ENCODE measurements around the gene SLIT1.

Gene SLIT1

DNA sequence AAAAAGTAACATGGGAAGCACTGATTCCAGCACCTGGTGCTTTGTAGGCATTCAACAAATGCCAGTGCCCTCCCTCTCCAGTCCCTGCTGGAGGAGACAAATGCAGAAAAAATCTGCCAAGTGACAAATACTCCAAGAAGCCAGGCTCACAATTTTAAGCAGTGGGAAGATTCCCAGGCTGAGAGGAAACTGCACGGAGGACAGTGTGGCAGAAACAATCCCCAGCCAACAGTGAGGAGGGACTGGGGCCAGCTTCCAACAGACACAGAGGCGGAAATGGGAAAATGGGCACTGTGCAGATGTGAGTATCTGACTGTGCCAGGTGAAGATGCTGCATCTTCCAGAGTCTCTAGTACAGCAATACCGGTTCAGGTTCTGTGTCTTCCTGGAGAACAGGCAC, 106.3 kb downstream of the SLIT1 start:
- no peak for DNase-seq (ENCODE audit: low read depth)

- DNase-seq (ENCODE audit: low read depth): no peak
These were observed 106.8 kb downstream of the SLIT1 start for GRCh38 chr10:97078938-97079445.

GRCh38 chr10:97078261-97078937, 107.4 kb downstream of the SLIT1 start:
- DNase-seq (ENCODE audit: low read depth): no peak

DNA sequence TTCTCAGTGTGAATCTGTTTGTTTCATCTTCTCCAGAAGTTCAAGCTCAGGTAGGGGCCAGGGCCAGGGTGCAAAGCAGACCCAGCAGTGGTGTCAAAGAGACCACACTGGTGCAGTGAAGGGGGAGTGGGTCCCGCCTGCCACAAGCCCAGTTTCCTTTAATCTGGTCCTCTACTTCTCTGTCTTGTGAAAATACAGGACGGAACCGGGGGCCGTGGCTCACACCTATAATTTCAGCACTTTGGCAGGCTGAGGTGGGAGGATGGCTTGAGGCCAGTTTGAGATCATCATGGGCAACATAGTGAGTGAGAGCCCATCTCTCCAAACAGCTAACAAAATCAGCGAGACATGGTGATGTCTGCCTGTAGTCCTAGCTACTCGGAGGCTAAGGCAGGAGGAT, 109.0 kb downstream of the SLIT1 start:
- no peak for DNase-seq (ENCODE audit: low read depth)

GRCh38 chr10:97075961-97076525, 109.7 kb downstream of the SLIT1 start:
- no peak for DNase-seq (ENCODE audit: low read depth)

DNA sequence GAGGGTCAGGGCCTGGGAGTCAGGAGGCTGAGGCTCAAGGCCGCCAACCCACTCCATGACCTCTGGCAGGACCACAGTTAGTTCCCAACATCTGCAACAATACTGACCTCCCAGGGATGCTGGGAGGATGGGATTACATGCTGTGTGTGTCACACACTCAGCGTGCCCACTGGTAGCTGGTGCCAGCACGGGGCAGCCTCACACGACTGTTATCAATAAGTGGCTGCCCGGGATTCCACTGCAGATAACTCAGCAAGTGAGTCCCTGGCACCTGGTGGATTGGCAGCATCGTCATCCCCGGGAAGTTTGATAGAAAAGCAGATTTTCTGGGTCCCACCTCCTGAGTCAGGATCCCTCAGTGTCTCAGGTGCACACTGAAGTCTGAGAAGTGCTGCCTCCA, 110.3 kb downstream of the SLIT1 start:
- DNase-seq (ENCODE audit: low read depth): no peak

GRCh38 chr10:97074256-97075145, 111.3 kb downstream of the SLIT1 start:
- no peak for DNase-seq (ENCODE audit: low read depth)

DNA sequence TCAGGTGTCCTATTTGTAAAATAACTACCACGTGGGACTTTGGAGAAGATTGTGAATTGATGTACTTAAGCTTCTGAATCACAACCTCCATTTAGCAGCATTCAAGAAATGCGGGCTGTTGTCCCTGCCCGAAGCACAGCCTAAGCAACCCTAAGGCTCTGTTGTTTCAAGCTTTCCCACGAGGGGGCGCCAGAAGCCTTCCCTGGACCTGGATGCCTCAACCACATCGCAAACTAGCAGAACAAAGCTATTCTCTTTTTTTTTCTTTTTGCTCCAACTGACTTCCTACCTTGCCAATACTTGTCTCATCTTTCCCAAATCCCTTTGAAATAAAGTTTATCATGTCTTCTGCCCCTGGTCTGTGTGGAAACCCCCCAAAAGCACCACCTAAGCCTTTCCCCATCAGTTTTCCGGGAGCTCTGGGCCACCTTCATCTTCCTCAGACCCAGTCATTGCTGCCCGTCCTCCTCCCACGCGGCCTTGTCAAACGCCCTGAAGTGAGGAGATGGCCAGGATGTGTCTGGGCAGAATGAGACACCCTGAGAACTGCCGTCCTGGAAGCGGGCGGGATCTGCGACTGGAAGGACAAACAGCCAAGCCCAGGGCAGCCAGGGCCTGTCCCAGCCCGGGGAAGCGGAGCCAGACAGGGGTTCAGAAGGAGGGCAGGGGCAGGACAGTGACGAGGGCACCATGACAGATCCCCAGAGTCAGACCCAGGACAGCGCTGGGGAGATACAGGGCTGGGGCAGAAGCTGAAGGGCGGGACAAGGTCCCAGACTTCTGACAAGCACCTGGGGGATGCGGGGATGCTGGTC, 112.7 kb downstream of the SLIT1 start:
- DNase-seq (ENCODE audit: low read depth): peak; percentile 57

GRCh38 chr10:97071496-97071895, 114.3 kb downstream of the SLIT1 start:
- DNase-seq (ENCODE audit: low read depth): no peak

DNA sequence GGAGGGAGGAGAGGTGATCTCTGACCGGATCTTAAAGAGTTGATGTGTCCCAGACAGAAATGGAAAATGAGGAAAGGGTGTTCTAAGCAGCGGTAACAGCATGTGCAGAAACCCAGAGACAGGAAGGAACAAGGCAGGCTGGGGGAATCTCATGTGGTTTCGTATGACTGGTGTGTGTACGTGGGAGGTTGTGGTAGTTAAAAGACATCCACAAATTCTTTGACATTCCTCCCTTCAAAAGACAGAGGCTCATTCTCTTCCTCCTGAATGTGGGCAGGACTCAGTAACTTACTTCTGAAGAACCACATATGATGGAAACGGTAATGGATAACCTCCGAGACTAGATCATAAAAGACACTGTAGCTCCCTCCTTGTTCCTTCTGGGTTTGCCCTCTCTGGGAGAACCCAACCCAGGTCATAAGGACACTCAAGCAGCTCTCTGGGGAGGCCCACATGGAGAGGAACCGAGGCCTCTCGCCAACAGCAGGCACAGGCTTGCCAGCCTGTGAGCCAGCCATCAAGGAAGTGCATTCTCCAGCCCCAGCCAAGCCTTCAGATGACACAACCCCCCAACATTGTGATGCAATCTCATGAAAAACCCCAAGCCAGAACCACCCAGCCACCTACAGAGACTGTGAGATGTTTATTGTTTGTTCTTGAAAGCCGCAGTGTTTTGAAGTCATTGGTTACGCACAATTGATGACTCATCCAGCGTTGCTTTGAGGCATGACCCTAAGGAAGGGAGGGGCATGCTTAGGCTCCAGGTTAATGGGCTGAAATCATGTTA, 116.0 kb downstream of the SLIT1 start:
- peak; percentile 20 for DNase-seq (ENCODE audit: low read depth)

DNA sequence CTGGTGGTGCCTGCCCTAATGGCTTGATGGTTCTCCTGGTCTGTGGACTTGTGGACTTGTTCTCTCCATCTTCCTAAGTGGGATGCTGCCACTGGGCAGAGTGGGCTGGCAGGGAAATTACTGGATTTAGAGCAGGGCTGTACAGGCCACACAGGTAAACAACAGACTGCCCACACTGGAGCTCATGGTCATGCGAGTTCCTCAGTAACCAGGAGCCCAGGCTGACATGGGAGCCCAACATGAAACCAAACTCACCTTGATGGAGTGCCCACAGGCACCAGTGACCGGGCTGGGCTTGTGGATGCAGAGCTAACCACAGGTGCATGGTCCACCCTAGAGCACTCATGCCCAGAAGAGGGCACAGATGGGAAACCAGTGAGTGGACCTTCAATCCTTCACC, 116.7 kb downstream of the SLIT1 start:
- DNase-seq (ENCODE audit: low read depth): no peak

- no peak for DNase-seq (ENCODE audit: low read depth)
These were observed 117.9 kb downstream of the SLIT1 start for GRCh38 chr10:97067716-97068391.

DNA sequence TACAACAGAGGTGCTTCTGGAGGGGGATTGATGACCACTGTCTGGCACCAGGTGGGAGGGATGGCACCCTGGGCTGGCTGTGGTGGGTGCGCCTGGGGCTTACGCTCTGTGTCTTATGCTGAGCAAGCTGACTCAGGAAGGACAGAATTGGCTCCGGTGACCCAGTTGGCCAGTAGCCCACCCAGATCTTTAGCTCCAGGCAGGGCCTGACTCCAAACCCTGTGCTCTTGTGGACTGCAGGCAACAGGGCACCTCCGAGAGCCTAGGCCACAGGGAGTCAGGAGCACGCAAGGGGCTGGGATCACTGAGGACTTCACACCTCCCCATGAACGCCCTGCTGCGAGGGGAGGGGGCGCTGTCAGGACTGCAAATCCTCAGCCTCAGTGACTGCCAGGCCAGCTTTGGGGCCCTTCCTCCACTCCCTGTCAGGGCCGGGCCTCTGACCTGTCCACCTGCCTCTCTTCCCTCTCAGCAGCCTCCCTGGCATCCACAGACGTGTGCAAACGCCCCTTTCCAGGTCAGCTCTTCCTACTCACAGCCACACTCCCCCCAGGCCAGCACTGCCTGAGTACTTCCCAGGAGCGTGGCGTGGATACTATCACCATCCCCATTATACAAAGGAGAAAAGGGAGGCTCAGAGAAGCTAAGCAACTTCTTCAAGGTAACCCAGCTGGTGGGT, 118.7 kb downstream of the SLIT1 start:
- DNase-seq (ENCODE audit: low read depth): no peak

DNA sequence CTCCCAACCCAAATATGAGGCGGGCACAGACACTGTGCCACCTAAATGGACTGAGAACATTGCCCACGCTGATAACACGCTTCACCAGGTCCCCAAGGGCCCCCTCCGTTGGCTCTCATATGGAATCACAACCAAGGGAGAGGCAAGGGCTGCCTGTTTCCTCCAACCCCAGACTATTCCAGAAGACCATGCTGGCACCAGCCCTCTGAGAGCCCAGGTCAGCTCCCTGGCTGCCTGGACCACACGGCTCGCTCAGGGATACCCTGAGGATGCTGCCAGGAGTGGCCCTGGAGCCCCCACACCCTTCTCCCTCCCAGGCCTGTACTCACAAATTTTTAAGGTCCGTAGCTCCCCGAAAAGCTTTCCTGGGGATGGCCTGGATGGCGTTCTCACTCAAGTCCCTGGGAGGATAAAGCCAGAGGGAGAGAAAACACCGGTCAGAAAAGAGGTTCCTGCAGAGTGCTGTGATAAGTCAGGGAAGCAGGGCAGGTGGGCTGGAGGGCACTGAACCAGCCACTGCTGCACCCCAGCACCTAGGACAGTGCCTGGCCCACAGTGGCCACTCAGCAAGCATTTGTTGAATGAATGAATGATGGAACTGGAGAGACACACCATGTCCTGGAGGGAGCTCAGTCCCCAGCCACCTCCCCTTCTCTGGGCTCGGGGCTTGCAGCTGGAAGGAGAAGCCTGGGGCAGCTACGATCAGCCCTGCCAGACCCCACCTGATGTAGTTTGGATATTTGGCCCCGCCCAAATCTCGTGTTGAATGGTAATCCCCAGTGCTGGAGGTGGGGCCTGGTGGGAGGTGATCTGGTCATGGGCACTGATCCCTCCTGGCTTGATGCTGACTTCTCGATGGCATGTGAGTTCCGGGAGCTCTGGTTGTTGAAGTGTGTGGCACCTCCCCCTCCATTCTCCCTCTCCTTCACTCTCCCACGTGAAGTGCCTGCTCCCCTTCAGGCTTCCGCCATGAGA, 119.8 kb downstream of the SLIT1 start:
- no peak for DNase-seq (ENCODE audit: low read depth)

DNA sequence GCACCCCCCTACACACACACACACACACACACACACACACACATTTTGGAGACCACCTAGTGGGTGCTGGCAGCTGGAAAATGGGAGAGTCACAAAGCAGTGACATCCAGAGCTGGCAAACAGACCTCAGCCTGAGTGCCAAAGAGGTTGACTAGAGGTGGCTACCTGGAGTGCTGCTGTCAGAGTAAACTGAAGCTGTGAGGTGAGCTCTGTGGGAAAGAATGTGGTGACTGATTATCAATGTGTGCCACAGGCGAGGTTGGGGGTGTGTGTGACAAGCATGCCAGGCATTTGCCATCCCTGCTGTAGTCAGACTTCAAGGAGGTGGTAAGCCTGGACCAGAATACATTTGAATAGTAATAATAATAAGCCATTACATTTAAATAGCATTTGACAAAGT, 120.6 kb downstream of the SLIT1 start:
- no peak for DNase-seq (ENCODE audit: low read depth)

DNA sequence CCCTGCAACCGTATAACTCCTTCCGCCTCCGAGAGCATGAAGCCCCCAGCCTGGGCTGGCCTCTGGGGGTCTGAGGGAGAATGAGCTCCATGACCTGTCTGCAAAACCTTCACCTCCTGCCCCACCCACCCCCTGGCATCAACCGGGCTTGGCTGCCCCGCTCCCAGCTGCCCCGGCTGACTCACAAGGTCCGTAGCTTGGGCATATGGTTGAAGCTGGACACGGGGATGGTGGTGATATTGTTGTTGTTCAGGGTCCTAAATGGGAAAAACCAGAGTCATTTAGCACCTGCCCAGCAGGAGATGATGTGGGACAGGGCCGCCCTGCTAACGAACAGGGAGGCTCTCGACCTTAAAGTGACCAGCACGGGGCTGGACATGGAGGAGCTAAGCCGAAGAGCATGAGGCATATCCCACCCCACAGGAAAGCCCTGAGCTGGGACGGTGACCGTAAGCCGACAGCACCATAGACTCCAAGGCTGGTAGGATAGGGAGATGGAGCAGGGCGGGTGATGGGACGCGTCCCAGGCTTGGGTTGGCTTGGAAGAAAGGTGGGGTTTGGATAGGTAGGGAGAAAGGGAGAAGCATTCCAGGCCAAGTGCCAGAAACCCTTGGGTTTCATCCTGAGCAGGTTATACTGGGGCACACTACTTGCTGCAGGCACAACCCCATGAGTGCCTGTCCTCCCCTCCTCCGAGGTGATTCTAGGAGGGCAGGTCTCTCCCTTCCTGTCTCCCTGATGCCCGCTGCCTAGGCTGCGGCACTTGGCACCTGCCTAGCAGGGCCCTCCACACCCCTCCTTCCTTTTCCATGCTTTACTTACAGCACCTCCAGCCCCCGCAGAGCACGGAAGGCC, 121.5 kb downstream of the SLIT1 start:
- DNase-seq (ENCODE audit: low read depth): no peak

DNA sequence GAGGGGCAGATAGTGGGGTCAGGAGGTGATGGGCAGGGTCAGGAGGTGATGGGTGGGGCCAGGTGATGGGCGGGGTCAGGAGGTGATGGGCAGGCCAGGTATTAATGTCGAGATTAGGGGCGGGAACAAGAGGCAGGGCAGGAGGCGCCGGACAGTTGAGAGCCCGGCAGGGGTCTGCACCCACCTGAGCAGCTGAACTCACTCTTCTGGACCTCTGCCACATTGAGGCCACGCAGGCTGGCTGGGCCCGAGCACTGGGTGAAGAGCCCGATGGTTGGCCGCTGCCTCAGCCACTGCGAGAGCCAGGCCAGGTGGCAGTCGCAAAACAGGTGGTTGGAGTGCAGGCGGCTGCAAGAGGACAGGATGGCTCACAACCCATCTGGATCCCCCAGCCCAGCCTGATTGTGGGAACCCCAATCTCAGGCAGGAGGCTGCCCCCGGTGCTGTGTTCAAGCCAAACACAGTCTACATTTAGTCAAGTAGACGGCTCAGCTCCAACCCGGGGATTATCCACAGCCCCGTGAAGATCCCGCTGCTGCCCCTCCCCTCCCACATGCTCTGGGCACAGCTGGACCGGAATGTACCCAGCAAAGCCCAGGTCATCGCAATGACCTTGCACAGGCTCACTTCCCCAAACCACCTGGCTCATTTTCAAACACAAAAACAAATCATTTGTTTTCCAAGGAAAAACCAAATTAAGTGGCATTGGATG, 122.3 kb downstream of the SLIT1 start:
- DNase-seq (ENCODE audit: low read depth): no peak
